Amygdala (tissue), 56 donors: Measurements from ENCODE around the gene MSRB2.
A peak's percentile ranks its signal among the peaks of the same experiment; 100 is the strongest.

Experiments
- DNase-seq, 56 donors: peaks; one replicate each; lab custom pipeline; 2025; lab: John Stamatoyannopoulos, UW

Gene MSRB2

DNA sequence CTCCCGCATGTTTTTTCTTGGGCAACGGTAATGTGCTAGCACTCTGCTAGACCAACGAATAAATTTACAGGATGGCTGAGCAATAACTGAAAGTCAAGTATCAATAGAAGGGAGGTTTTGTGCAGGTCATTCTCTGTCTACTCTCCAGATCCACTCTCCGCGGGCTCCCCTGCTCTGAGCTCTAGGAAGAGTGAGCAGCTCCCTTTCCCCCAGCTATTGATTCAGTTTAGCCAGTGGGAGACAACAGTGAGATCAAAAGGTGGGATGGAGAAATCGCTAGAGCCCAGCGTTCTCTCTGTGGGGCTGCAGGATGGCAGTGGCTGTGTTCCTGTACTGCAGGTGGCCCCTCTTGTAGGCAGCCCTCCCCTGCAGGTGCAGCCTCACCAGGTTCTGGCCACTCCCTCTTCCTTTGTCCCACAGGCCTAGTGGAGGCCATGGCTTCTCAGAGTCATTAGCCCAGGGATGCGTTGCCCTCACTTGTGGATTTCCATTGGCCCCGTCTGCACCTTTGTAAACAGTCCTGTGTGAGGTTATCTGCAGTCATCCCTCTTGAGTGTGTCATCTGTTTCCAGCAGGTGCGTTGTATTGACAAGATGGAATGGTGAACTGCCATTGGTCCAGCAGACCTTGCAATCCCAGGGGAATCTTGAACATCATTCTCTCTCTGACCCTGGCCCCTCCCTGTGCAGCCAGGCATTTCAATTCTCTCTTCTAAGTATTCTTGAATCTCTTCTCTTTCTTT is 11.1 kb downstream of the MSRB2 start:
- no peak for DNase-seq

DNA sequence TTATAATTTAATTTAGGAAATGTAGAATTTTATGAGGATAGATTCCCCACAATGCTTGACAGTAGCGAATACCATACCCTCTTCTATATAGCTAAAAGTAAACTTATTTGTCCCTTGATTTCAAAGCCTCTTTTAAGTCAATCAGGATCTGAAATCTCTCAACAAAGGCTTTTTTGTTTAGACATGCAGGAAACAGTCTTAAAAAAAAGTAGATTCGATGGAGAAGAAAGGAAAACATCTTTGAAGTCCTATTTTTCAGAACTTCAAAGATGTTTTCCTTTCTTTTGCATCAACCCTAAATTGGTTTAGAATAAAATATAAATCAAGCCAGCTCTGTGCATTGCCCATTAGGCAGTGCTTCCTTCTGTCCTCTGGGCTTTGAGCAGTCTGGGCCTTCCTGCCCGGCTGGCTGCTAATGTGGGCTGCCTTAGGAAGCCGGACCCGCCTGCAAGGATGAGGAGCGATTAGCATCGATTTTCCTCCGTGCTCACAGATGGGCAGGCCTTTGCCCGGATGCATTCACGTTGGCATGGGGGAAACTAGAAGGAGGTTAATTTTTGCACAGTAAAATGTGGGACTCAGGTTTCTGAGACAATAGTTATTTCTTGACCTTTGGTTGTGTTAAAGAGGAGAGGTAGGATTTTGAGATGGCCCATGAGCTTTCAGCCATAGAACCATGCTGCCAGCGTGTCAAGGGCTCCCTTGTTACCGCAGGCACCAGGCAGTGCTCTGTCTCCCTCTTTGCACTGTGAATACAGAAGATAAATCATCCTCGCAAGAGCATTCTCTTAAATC is 15.5 kb downstream of the MSRB2 start:
- peak in 3 of 56 donors; percentile 3 to 18 (median 12) for DNase-seq

DNA sequence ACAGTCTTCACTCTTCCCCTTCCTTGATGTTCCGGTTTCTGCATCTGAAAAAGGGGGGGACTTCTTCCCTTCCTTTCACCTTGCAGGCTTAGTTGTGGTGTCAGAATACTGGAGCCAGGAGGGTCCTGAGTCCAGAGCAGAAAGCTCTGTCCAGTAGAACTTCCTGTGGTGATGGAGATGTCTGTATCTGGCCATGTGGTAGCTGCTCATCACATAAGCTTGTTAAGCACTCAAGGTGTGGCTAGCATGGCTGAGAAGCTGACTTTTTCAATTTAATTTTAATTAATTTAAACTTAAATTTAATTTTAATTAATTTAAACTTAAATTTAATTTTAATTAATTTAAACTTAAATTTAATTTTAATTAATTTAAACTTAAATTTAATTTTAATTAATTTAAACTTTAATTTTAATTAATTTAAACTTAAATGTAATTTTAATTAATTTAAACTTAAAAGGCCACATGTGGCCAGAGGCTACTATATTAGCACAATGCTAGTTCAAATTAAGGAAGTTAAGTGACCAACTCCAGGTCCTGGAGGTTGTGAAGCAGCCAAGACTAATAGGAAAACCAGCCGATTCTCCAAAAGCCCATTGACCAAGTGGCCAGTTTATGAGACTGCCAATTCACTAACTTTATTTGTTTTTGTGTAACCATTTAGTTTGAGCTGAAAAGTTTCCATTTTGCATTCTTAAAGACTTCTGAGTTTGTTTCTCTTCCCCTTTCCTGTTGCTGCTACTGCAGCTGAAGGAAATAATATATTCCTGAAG is 16.3 kb downstream of the MSRB2 start:
- DNase-seq = no peak

DNA sequence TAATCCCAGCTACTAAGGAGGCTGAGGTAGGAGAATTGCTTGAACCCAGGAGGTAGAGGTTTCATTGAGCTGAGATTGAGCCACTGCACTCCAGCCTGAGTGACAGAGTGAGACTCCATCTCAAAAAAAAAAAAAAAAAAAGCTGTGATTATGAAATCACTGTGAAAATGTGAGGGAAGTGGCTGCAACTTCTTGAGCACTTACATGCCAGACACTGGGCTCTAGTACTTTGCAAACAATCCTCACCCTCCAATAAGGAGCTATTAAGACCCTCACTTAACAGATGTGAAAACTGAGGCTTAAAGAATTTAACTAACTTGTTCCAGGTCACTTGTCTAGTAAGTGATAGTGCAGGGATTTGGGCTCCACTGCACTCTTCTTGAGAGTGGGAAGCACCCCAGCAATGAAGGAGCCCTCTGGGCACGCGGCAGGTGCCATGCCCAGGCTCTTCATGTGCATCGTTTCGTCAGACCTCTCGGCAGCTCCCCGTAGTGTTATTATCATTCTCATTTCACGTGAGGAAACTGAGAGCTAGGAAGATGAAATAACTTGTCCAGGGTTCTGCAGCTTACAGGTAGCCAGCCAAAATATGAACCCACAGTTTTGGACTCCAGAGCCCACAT is 19.0 kb downstream of the MSRB2 start:
- DNase-seq = no peak

DNA sequence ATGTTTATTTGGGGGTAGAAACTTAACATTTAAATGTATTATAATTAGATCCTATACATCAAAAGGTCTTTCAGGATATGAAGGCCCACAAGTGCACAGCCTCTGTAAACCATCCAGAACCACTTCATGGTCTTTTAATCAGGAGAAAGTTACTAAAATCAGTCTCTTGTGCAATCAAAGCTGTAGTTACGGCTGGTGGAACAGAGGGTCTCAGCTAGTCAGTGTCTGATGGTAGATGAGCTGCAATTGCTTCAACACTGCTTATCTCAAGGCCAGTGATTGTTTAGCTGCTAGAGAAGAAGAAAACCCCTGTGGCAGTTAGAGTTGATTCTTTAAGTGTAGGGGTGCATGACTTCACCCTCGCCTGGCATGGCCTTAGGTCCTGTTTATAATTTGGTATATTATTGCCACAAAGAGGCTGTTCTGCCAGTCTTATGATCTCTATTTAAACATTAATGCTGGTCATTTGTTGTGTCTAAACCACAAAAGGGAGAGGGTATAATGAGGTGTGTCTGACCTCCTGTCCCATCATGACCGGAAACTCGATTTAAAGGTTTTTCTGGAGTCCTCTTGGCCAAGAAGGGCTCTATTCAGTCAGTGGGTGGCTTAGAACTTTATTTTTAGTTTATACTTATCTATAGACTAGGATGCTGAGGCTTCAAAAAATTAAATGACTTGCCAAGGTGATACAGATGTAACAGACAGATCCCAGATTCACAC is 21.3 kb downstream of the MSRB2 start:
- no peak for DNase-seq

DNA sequence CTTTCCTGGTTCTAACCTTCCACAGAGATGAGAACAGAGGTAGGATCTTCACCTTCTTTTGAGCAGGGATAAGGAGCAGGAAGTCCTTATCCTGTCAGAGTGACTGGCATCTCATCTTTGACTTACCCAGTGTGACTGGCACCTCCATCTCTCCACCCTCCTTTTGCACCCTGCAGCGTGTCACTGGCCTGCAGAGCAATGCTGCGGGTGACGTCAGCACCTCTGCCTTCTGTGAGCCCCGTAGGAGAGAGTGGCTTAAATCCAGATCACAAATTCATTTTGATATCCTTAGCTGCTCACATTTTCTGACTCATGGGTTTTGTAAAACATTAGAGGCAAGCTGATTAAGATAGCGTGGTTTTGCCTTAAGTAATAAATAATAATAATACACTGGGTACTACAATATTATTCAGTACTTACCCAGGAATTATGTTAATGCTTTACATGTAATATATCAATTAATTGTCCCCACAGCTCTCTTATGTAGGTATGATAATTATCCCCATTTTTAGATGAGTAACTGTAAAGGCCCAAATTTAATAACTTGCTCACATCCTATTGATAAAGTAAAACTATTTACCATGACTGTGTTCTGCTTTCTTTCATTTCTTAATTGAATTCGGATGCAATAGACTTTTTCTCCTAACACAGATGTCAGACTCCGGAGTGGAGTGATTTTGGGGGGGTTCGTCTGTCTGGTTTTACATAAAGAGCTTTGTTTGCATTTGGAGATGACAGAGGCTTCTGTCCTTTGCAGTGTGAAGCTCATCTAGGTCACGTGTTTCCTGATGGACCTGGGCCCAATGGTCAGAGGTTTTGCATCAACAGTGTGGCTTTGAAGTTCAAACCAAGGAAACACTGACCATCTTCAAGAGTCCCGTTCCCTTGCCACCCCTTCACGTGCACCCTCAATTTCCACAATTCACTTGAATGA is 24.9 kb downstream of the MSRB2 start:
- DNase-seq = peak in 46 of 56 donors; percentile 3 to 87 (median 51)

DNA sequence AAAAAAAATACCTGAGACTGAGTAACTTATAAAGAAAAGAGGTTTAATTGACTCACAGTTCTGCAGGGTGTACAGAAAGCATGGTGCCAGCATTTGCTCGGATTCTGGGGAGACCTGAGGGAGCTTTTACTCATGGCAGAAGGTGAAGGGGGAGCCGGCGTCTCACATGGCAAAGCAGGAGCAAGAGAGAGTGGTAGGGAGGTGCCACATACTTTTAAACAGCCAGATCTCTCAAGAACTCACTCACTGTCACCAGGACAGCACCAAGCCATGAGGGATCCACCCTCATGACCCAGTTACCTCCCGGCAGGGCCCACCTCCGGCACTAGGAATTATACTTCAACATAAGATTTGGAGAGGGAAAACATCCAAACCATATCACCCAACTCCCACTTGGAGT is 25.8 kb downstream of the MSRB2 start:
- no peak for DNase-seq

DNA sequence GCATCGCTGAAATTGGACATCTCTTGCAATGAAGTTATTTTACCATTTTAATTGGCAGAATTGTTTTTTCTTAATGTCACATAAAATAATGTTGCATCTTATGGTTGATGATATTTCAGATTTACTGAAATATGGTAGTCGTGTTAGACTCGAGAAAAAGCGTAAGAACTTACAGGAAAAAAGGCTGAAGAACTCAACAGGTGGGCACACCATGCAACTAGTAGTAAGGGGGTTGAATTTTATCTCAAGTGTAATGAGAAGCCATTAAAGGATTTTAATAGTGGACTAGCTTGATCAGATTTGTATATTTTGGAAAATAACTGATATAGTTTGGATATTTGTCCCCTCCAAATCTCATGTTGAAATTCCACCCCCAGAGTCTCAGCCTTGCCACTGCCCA is 41.1 kb downstream of the MSRB2 start:
- no peak for DNase-seq

DNA sequence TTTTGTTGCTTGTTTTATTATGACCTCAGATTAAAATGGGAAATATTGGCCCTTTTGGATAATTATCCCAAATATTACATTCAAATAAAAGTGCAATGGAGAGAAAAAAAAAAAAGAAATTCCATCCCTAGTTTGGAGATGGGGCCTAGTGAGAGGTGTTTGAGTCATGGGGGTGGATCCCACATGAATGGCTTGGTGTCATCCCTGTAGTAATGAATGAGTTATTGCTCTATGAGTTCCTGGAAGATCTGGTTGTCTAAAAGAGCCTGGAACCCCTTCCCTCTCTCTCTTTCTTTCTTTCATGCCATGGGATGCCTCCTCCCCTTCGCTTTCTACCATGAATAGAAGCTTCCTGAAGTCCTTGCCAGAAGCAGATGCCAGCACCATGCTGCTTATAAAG is 44.3 kb downstream of the MSRB2 start:
- no peak for DNase-seq

DNA sequence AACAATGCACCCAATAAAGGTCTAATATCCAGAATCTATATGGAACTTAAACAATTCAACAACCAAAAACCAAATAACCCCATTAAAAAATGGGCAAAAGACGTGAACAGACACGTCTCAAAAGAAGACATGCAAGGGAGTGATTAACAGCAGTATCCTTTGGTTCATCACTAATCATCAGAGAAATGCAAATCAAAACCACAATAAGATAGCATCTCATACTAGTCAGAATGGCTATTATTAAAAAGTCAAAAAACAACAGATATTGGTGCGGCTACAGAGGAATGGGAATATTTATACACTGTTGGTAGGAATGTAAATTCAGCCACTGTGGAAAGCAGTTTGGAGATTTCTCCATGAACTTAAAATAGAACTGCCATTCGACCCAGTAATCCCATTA is 46.6 kb downstream of the MSRB2 start:
- no peak for DNase-seq

DNA sequence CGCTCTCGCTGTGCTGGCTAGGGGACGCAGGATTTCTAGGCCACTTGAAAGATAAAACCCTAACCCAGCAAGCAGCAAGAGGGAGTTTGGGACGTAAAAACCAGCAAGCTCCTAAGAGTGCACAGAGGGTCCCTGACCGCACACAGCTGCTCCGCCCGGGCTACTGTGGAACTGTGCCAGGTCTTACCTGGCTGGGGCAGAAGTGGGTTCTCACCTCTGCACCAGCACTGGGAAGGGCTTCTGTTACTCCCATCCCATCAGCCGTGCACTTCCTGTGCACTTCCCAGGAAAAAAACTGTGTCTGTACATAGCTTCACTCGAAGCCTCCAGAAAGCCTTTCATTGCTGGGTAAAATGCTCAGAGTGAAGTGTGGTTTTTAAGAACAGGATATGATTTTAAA is 50.9 kb downstream of the MSRB2 start:
- no peak for DNase-seq

DNA sequence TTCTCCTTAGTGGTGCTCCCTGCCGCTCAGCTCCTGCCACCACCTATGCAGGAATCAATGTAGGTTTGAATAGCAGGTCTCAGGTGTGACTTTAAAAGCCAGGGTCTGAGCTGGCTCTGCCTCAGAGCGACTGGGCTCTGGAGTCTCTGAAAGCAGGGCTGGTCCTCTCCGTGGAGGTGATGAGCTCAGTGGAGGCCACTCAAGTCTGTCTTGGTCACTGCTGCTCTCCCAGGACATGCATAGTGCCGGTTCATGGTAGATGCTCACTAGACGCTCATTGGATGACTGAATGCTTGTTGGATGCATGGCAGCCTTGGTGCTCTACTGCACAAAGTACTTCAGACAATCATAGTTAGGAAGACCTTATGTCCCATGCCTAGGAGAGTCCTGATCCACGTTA is 51.7 kb downstream of the MSRB2 start:
- no peak for DNase-seq

DNA sequence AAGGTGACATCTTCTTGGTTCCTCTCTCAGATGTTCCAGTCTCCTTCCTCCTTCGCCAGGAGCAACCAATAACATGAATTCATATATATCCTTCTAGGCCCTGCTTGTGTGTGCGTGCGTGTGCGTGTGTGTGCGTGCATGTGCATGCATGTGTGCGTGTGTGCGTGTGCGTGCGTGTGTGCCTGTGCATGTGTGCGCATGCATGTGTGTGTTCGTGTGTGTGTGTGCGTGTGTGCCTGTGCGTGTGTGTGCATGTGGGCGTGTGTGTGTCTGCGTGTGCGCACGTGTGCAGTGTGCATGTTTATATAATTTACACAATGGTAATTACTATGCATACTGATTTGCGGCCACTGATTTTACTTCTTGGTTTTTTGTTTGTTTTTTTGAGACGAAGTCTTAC is 52.8 kb downstream of the MSRB2 start:
- DNase-seq = no peak

DNA sequence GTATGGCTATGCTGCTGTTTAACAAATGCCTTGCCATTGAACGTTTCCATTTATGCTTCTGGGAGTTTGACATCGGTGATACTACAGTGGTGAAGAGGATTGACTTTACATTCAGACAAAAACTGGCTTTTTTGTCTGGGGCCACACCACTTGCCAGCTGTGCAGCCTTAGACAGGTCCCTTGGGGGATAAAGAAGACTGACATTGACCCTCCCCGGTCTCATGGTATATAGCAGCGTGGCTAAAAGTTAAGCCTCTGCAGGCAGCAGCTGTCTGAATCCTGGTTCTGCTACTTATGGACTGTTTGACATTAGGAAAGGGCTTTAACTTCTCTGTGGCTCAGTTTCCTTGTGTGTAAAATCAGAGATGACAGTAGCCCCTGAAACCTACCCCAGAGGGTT is 54.7 kb downstream of the MSRB2 start:
- no peak for DNase-seq

DNA sequence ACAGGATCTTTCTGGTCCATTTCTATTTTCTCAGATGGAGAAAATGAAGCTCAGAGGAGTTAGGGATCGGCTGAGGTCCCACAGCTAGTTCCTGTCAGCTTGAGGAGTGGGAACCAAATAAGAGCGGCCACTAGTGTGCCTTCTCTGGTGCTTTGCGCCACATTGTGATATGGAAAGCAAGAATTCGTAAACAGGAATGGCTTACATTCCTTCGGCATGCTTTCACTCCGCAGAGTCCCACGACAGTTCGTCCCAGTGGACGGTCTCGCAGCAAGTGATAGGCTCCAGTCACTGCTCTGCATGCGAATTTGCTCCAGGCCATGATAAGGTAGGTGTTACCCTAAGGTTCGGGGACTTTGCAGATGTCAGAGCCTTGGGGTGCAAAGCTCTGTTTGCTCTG is 55.2 kb downstream of the MSRB2 start:
- no peak for DNase-seq

DNA sequence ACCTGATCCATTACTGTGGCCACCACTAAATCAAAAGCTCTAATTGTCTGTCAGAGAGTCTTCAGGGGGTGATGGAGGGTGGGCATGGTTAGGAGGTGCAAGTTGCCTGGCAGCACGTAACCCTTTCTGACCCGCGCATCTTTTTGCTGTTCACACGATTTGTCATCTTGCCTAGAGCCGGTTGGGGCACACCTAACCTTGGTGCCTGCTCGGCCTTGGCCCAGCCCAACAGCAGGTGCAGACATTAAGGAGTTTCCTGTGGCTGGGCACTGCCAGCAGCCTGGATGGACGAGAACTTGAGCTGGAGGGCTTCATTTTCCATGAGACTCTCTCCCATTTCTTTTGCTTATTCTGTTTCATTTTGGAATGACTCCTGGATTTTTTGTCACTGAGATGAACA is 55.7 kb downstream of the MSRB2 start:
- DNase-seq = no peak

DNA sequence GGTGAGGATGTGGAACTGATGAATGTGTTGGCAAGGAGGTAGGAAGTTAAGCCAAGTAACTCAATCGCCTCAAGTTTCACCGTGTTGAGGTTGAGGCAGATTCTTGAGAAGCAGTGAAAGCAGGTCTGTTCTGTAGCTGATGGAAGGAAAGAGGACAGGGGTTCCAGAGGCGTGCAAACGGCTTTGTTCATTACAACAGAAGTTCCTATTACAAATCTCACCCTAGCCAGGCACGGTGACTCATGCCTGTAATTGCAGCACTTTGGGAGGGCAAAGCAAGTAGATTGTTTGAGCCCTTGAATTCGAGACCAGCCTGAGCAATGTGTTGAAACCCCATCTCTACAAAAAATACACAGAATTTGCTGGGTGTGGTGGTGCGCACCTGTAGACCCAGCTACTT is 59.8 kb downstream of the MSRB2 start:
- no peak for DNase-seq

DNA sequence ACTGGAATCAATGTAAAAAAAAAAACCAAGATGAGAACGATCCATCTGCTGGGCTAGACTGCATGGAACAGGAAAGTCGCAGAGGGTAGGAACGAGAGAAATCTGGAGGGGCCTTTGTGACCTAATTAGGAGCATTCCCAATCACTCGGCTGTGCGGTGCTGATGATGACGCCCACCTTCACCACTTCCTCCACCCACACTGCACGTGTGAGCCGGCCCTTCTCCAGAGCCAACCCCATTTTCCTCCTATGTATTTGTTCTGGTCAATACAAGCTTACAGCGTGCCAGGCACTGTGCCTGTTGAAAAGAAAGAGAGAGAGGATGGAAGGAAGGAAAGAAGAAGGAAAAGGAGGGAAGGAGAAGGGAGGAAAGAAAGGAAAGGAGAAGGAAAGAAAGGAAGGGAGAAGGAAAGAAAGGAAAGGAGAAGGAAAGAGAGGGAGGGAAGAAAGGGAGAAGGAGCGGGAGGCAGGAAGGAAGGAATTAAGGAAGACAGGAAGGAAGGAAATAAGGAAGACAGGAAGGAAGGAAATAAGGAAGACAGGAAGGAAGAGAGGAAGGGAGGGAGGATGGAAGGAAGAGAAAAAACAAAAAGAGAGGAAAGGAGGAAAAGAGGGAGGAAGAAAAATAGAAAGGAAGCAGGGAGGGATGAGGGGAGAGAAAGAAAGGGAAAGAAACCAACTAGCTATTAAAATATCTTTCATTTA is 61.2 kb downstream of the MSRB2 start:
- no peak for DNase-seq
